GM18511 (cell line): Measurements from ENCODE around the gene PTPRM.

Experiments used
- ATAC-seq: cut with Tn5 transposase; IDR thresholded peaks from one replicate; pipeline ENCODE4 v1.9.1; 2021; ENCODE audit warnings: mild to moderate bottlenecking, moderate library complexity; ENCODE audit not compliant: unreplicated experiment

The PTPRM gene

DNA sequence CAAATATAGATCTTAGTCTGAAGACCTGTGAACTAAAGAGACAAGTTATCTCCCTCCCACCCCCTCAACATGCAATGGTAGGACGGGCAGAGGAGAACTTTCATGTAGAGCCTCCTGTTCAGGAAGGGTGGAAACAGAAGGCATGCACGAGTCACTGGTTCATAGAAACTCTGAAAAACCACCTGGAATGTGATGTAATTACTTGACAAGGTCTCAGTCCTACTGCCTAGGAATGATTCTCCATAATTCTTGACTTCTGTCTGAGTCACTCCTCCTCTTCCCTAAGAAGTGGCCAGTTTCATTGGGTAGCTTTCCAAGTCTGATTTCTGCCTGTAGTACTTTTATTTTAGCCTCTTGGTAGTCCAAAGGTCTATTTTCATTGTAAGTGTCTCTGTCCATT is 277.3 kb downstream of the PTPRM start:
- ATAC-seq = no peak

DNA sequence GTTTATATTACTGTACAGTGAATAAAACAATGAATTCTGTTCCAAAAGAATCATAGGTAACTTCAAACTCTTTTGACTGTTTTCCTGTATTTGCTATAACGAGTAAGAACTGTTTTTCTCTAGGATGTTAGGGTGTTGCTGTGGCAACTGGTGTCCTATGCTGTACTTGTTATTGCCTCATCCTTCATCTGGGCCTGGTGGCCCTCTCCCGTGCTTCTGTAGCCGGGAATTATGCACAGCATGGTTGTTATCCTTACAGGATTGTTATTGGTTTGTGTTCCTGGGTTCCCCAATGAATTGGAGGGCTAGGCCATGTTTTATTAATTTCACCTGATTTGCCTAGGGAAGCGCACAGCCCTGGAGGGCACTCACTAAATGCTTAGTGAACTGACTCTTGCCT is 279.2 kb downstream of the PTPRM start:
- ATAC-seq = no peak

DNA sequence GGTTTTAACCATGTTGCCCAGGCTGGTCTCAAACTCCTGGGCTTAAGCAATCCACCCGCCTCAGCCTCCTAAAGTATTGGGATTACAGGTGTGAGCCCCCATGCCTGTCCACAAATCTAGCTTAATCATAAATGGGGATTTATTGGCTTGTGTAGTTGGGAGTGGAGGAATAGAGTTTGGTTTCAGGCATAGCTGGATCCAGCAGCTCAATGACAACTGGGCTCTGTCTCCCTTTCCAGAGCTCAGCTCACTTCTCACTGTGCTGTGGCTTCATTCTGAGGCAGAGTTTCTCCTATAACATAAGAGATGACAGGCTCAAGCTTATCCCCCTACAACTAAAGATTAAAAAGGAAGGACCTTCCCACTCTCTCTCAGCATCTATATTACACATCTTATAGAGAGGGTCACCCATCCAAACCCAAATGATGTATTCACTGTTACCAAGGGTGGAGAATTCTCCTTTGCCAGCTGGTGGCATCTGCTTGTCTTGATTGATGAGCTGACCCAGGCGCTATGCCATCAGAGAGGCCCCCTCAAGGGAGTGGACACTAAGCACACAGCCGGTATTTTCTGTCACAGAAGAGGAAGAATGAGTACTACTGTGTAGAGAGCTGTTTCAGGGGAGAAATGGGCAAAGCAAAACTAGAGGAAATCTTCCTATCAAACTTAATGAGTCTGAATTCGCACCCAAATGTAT is 280.4 kb downstream of the PTPRM start:
- ATAC-seq = no peak

DNA sequence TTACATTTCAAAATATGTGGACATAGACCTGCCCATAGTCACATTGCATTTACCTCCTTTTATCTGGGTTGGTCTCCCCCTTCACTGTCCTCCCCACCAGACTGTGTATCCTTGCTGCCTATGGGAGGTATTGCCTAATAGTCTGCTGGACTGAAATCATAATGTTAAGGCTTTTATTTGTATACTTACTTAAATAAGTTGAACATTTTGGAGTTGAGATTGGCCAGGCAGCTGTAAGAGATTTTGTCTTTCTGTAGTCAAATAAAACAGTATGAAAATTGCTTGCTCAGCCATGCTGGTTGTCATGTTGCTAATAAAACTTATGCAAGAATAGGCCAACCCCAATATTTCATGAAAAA is 280.9 kb downstream of the PTPRM start:
- ATAC-seq = no peak

DNA sequence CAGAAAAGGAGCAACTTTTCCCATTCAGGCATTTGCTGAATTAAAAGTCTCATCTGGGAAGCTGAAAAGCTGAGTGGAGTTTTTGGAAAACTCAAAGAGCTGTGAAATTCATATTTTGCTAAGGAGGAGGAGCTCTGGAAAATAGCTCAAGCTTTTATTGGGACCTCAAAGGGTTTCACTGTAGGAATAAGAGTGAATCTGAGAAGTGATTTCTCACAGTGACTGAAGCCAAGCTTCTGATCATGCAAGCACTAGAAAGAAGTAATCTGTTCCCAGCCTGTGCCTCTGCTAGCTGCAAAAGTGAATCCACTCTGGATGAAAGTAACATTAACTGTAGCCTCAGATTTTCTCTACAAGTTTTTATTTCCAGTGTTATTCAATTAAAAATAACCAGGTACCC is 283.3 kb downstream of the PTPRM start:
- ATAC-seq = no peak

DNA sequence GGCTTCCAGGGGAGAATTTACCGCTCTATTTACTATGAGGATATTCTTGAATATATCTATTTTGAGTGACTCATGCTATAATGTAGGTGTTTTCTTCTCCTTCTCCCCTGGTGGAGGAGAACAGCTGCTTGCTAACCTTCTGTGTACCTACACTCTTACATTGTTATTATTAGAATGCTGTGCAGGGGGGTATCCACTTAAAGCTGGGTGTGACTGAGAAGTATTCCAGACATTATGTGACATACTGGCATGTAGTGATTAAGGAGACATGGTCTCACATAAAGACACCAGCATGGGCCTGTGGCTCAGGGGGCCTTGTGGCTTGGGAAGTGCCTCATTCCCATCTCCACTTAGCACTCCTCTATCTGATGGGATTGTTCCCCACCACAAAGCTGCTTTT is 287.9 kb downstream of the PTPRM start:
- no peak for ATAC-seq

DNA sequence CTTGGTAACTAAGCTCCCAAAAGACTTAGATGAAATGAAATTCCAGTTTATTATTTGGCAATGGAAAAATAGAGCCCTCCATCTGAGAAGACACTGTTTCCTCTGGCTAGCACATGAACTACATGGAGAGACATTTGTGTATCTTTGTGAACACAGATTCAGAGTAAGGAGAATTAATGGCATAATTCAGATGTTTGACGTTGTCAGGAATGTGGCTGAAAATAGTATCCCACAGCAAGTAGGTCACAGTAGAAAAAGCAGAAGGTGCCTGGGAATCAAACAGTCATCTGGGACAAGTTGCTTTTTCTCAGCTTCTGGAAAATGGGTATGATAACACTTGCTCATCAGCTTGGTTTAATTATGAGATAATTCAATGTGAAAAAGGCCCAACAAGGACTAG is 288.6 kb downstream of the PTPRM start:
- ATAC-seq = no peak

DNA sequence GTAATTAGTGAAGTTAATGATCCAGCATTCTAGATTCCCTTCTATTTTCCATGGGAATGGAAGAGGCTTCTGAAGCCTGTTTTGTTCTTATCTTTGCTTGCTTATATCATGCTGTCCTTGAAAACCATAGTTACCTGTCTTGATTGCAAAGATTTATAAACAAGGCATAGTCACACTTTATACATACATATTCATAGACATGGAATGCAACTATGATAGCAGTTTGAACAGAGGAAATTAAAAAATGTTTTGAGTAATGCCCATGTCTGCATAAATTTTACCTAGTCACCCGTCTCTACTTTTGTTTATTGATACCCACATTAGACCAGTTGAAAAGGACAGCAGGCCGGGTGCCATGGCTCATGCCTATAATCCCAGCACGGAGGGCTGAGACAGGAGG is 289.0 kb downstream of the PTPRM start:
- no peak for ATAC-seq

DNA sequence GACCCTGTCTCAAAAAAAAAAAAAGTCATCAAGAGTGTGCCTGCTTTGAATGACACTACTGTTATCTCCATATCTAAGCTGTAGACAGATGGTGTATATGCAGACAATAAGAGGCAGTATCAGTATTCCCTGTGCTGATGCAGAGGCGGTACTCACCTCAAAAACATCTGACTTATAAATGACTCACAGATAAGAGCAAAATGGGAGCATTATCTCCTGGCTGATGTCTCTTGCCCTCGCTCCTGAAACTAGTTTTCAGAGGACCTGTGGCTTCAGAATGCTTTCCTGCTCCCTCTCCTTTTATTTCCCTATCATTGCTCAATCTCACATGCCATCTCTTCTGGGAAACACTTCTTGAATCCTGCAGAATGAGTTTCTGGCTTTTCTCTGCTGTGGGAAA is 289.6 kb downstream of the PTPRM start:
- no peak for ATAC-seq

DNA sequence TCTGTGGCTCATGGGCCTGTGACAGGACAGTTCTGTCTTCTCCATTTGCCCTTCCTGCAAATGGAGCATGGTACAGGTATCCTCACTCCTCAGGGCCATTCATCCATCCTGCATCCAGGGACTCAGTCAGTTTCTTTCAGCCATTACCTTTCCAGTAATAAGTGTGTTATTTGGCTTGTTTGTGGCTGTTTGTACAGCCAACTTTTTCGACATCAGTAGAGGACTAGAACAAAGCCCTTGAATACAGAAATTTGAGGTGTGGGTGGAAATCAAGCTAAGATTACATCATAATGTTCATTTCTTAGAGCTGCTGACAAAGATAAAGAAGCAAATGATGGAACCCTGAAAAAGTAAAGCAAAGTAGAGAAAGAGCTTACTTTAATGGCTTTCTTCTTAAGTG is 290.4 kb downstream of the PTPRM start:
- no peak for ATAC-seq

DNA sequence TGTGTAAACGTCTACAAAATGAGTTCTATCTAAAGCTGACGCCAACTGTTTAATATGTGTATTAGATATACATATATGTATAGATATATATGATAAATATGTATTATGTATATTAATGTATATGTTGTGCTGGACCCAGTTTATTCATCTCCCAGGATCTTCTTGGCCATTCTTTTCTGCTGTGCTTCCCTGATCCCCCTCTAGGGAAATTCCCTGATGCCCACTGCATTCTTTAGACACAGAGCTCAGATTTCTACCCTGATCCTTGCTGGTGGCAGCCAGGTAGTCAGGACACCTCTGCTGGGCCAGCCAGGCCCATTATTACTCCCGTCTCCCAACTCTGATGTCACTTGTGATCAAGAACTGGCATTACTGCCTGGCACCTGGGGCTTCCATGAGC is 292.0 kb downstream of the PTPRM start:
- no peak for ATAC-seq

DNA sequence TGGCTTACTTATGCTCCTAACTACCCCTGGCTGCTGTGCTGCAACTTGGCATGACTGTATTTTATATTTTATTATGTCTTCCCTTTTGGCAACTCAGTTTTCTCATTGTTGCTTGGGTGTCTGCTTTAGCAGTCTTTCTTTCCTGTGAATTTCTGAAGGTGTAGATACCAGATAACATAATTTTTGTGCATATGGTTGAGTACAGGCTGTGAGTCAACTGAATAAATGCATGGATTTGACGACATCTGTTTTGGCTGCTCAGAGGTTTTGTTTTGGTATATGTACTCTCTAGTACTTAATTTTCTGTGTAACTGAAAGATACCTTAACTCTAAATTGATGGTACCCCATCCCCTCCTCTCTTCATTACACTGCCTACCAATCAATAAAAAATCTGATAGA is 303.1 kb downstream of the PTPRM start:
- no peak for ATAC-seq

DNA sequence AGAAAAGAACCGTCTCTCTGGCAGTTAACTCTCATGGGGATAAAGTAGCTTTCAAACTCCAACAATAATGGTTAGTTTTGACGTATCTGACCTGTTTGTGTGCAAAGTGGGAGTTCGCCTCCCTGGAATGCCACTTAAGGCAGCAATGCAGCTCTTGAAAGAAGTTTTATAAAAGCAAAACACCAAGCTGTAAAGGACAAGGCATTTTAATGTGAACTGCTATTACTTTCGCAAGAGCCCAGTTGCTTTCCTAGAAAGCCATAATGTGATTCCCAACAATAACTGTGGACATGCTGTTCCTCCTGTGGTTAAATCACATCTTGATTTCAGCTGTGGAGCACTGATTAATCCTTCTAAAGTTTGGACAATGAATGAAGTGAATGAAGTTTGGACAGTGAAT is 303.7 kb downstream of the PTPRM start:
- no peak for ATAC-seq

DNA sequence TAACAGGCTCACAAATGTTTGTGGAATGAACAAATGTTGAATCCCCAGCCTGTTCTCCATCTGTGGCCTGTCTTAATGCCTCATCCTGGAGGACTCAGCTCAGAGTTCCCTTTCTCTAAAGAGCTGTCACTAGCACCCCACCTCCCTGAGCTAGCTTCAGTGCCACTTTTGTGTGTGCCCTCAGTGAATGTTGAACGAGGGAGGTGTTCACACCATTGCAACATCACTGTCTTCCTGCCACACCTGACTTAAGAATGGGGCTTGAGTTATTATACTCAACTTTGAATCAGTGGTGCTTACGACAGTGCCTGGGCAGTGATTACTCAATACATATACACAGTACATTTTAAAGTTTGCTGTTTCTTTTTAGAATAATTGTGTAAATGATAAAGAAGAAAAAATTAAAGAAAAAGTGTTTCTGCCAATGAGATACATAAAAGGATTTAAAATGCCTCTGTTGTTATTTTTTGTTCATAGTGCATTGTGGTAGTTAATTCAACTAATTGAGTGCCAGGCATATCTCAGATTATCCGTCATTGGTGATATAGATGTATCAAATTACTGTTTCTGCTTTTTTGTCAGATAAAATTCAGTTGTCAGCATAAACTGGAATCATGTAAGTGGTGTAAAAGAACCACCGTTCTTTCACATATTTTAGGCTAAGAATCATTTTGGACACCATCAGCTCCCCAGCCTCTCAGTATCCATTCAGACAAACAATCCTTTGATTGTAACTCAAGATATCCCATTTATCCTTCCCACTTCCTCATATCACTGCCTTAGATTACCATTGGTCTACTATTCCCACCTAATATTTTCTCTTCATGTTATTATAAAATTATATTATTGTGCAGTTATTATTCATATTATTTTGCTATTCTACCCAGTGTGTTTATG is 304.7 kb downstream of the PTPRM start:
- no peak for ATAC-seq

DNA sequence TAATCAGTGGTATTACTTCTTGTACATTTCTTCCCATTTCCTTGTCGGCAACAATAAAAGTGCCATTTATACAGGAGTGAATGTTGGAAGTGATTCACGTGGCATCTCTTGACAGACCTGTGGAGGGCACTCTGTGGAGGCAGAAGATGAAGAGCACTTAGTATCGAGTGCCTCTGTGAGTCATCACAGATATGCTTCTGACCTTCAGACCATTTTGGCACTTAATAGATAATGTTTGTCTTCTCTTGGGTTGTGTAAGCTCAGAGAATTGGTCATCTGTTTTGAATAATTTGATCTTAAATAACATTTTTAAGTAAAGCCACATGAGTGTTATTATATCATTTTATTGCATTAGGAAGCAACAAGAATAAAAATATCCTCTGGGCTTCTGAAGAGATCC is 305.5 kb downstream of the PTPRM start:
- no peak for ATAC-seq

DNA sequence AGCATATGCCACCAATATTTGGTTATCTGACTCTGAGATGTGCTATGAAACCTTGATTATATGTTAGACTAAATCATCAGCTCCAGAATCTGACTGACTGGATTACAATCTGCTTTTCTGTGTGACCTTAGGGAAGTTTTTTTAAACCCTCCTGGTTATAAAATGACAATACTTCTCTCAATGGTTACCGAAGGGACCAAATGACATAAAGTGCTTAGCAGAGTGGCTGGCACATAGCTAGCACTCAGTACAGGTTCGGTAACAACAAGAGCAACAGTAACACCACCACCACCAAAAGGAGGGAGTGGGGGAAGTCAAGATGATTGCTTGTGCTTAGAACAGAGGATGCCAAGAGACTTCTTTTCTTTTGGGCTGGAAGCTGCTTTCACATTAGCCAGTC is 306.2 kb downstream of the PTPRM start:
- no peak for ATAC-seq

DNA sequence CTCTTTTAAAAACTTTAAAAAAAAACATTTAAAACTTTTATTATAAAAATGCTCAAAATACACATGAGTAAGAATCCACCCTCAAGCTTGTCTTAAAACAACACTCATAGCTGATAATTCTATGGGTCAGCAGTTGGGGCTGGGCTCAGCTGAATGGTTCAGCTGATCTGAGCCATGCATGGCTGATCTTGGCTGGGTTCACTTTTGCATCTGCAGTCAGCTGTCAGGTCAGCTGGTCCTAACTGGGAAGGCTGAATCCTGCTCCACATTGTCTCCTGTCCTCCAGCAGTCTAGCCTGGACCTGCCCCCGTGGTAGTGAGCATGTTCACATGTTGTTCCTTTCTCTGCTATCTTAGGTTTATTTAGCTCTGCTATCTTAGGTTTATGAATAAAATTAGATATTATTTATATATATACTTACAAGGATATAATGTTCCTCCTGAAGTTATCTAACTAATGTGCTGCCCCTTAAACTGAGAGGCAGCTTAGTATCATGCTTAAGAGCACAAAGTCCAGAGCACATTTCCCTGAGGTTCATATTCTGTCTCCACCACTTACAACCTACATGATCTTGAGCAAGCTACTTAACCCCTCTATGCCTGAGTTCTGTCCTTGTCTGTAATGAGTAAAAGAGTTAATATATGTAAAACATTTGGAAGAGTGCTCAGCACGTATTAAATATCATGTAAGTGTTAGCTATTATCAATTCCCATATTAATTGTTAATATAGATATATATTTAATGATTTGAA is 309.4 kb downstream of the PTPRM start:
- ATAC-seq = no peak

DNA sequence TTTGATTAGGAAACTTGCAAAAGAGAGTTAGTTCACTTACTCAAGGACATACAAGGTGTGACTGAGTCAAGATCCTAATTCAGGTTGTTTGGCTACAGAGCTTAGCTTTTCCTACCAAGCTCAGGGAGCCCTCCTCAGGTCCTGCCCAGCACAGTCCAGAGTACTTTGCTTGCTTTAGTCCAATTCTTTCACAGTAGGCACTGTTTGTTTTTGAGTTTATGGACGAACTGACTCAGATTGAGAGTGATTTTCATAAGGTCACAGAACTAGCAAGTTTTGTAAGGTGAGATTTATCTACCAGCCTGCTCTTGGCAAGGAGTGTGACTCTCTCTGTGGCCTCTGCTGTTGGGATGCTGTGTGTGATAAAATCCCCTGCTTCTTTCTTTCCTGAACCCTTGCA is 310.5 kb downstream of the PTPRM start:
- ATAC-seq = no peak

DNA sequence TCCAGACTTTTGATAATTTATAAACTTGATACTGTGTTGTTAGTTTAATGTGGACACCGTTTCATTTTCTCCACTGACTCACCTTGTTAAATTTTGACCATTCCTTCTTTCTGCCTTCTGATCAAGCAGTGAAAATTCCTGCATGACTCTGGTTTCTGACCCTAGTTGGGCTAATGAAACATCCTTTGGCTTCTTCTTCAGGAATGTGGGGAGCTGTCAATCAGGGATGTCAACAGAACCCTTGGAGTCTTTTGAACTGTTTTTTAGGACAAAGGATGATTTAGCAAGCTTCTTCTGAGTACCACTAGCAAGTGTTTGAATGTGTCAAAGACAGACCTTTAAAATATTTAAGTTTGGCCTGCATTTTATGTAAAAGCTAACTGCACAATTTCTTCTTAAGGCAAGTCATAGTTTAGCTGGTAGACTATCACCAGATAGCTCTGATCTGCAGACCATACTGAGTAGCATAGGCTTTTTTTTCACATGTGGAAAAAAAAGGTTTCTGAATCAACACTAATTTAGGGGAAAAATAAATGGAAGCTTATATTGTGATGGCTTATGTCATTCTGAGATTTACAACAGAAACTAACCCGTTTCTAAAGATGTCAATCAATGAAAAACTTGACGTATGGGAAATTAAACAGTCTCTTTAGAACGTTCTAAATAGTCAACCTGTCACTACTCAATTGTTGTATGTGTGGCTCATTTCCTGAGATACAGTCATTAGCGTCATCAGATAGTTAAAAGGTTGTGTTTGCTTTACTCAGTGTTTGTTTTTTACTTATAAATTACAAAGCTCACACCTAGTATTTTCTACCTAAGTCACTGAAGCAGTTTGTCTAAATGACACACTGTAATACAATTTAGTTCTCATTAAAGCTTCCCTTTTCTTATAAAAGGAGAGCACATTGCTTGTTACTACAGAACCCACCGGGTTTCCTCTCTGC is 311.4 kb downstream of the PTPRM start:
- ATAC-seq = no peak

DNA sequence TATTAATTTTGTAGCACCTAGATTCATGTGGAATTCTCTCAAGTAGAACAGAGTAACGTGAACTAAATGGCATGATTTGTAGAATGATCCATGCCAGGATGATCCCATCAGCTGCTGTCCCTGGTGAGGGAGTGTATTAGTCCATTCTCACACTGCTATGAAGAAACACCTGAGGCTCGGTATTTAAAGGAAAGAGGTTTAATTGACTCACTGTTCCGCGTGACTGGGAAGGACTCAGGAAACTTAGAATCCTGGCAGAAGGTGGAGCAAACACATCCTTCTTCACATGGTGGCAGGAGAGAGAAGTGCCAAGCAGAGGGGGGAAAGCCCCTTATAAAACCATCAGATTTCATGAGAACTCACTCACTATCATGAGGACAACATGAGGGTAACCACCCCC is 312.6 kb downstream of the PTPRM start:
- no peak for ATAC-seq

DNA sequence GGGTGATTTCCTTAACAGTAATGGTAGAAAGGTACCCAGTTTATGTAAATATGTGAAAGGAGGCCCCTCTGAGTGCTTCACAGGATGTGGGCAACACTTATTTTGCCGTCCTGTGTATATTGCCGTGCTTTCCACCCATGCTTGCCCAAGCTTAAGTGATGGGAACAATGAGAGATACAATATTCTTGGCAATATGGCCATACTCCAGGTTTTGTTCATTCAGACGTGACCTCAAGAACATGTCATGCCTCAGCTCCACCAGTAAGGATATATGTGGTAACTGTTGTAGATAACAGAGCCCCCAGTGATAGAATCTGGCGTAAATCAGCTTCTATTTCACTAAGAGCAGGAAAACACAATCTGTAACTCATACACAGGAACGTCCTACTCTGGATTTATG is 318.7 kb downstream of the PTPRM start:
- ATAC-seq = no peak
